ENCODE results near the gene NFKBIZ.
A peak's percentile ranks its signal among the peaks of the same experiment; 100 is the strongest.

NFKBIZ gene, protein sequence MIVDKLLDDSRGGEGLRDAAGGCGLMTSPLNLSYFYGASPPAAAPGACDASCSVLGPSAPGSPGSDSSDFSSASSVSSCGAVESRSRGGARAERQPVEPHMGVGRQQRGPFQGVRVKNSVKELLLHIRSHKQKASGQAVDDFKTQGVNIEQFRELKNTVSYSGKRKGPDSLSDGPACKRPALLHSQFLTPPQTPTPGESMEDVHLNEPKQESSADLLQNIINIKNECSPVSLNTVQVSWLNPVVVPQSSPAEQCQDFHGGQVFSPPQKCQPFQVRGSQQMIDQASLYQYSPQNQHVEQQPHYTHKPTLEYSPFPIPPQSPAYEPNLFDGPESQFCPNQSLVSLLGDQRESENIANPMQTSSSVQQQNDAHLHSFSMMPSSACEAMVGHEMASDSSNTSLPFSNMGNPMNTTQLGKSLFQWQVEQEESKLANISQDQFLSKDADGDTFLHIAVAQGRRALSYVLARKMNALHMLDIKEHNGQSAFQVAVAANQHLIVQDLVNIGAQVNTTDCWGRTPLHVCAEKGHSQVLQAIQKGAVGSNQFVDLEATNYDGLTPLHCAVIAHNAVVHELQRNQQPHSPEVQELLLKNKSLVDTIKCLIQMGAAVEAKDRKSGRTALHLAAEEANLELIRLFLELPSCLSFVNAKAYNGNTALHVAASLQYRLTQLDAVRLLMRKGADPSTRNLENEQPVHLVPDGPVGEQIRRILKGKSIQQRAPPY

DNA sequence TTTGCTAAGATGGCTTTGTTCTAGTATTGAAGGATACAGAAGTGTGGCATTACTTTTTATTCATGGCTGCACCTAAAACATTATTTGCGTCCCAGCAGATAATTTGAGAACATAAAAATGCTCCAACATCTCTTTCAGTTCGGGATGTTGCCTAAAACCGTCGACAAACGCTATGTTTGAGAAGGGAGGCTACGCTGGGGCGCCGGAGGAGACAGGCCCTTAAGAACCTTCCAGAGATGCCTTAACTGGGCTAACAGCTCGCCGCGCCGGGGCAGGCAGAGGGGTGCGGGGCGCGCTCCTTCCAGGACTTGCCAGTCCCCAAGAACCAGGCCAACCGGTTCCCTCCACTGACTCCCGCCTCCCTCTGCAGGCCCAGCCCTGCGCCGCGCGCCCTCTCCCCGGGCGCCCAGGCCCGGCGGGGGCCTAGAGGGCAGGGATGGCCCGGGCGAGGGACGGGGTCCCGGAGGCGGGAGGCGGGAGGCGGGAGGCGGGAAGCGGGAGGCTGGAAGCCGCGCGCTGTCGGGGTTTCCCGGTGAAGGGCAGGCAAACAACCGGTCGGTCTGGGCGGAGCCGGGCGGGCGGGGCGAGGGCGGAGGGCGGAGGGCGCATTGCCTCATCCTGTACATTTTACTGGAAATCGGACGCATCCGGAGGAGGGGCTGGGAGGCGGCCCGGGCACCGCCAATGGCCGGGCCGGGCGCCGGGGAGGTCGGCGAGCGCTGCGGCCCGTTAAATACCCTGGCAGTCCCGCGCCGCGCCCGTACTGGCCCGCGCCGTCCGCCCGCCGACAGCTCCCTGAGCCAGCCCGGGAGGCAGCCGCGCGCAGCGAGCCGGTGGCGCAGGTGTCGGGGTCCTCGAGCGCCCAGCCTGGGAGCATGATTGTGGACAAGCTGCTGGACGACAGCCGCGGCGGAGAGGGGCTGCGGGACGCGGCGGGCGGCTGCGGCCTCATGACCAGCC, at the start of gene NFKBIZ:
Gene NFKBIZ (plus strand): TSS at position 761 of the 960 bp plus-strand sequence. CDS start 115 bp downstream, at position 876.
- peak; percentile 75 for DNase-seq

DNA sequence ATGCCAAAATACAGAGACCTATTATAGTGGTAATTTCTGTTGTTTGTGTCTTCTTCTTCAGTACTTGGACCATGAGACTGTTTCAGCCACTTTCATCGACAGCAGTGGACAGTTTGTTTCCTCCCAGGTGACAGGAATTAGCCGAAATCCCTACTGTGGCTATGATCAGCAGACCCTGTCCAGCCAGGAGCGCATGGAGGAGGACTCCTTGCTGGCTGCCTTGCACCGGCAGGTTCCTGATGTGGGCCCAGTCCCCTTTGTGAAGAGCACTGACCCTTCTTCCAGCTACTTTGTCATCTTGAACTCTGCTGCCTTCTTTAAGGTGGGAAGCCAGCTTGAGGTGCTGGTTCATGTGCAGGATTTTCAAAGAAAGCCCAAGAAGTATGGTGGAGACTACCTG, 48.1 kb upstream of the NFKBIZ start:
- no peak for DNase-seq

DNA sequence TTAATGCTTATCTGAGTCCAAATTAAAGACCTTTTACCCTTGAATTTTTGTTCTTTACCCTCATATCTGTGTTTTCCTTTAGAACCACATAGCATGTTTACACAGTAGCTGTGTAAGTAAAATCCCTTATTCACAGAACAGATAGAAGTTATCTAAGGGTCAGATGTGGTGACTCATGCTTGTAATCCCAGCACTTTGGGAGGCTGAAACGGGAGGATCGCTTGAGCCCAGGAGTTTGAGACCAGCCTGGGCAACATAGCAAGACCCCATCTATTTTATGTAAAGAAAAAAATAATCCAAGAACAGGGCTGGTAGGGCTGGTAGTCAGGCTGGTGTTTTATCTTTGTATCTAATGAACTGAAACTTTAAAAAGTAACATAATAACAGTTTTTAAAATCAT, 47.1 kb upstream of the NFKBIZ start:
- DNase-seq = no peak

DNA sequence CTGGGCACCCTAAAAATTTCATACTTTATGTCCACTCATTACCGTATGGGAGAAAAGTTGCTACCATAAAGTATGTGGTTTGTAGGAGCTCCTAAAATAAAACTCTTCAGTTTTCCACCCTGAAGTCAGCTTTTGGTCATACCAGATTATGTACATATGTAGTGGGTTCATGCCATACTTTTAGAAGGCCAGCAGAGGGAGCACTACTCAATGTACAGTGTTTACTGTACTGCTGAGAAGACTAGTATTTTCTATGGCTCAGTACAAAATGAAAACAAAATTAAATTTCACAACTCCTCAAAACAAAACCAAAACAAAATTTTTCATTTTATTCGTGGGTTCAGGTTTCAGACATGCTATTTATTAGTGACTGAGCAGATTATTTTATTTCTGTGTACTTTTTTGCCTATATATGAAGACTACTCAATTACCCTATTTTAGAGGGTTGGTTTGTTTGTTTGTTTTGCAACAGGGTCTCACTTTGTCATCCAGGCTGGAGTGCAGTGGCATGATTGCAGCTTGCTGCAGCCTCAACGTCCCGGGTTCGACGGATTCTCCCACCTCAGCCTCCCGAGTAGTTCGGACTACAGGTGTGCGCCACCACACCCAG, 46.0 kb upstream of the NFKBIZ start:
- peak; percentile 61 for DNase-seq

DNA sequence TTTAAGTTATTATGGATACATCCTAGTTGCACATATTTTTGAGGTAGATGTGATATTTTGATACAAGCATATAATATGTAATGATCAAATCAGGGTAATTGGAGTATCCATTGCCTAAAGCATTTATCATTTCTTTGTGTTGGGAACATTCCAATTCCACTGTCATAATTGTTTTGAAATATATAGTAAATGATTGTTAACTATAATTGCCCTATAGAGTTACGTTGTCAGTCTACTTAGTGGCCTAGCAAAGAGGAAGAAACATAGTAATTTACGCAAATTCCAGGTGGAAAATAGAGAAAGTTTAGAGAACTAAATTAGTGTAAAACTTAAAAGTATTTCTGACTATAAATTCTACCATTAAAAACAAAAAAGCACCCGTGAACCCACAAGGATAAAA, 45.4 kb upstream of the NFKBIZ start:
- DNase-seq = no peak

DNA sequence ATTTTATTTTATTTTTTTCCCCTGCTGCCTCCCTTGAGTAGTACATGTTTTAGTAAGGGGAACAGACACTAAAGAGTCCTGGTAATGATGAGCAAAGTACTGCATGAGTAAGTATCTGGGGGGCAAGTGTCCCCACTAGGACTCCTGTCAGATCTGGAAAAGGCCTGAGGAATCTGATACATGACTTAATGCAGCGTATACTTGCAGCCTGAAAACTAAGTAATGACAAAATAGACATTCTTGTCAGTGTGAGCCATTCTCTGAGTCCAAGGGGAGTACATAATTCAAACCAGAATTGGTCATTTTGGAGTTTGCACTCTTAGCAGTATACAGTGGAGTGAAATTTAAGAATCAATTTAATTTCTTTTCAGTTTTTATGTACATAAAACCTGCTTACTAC, 42.8 kb upstream of the NFKBIZ start:
- DNase-seq = no peak

DNA sequence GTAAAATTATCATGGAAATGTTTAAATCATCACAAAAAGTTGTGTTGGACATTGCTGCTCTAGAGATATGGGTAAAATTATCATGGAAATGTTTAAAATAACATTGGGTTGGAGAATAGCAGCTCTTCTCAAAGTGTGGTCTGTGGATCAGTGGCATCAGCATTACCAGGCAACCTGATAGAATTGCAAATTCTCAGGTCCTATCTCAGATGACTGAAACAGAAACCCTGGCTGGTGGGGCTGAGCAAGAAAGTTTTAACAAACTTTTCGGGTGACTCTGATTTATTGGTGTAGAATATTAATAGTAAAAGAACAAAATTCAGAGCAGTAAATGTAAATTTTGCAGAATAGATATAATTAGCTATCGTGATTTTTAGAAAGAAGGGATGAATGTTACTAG, 41.4 kb upstream of the NFKBIZ start:
- no peak for DNase-seq

DNA sequence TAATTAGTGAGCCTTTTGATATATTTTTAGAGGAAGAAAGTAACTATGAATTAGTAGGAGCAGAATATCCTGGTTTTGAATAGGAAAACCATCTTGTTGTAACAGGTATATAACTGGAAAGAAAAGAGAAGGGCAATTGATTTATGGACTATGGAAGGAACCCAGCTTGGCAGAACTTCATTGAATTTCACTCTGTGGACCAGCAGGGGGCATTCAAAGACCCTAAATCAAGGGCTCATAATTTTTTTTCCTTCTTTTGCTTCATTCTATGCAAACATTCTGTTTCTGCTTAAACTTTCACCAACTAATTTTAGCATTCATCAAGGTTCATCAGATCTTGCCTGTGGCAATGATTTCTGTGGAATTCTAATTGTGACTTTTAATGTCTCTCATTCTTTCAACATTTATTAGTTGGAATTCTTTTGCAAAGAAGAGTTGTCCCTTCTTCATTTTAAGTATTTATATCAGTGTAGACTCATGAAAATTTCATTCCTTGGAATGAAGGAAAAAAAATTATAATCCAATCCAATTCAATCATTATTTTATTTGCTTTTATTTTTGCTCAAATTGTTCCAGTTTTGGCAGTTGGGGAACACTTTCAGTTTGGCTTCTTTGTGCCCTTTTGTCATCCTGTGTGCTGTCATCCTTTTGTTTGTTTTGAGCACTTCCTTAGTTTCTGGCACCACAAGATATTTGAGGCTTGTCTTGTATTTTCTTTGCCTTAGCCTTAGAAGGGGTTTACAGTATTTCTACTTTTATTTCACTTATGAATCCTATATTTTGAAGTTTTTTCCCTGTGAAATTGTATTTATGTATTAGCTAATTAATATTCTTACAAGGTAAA, 39.9 kb upstream of the NFKBIZ start:
- DNase-seq = peak; percentile 4

DNA sequence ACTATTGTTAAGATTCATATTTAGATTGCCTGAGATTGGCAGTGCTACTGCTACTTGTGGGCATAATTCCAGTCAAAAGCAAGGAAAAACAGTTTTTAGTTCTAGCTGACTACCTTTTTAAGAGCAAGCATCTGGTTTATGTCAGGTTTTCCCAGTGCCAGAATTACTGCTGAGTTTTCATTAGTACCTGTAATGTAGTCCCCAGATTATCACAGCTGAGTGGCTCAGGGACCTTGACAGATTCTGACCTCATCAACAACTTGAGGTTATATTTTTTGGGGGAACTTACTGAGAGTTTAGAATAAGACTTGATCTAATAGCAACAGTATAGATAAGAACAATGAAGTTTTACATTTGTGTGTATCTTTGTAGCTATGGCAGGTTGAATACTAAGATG, 39.3 kb upstream of the NFKBIZ start:
- no peak for DNase-seq

DNA sequence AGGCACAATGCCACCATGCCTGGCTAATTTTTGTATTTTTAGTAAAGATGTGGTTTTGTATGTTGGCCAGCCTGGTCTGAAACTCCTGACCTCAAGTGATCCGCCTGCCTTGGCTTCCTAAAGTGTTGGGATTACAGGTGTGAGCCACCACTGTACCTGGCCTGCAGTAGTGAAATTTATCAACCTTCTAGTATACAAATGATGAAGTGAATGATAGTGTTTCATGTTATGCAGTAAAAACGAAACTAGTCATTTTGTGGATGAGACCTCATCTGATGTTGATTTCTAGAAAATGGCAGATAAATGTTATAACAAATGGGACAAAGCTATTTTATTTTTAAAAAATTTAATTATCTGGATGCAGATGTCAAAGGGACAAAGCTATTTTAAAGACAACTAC, 37.4 kb upstream of the NFKBIZ start:
- no peak for DNase-seq

DNA sequence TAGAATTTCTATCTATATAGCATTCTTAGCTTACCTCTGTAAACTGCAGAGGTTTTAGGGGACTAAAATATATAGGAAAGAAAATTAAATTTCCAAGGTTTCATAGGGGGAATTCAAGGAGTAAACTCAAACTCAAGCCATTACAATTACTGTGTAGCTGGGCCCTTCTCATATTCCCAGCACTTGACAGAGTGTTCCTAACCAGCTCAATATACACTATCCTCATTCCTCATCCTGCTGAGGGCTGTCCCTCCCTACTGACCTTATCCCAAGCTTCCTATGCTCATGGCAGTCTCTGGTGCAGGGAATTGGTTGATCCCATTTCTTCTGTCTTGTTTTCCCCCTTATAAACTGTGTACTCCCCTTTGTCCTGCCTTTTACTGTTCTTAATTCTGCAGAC, 36.4 kb upstream of the NFKBIZ start:
- DNase-seq = no peak

DNA sequence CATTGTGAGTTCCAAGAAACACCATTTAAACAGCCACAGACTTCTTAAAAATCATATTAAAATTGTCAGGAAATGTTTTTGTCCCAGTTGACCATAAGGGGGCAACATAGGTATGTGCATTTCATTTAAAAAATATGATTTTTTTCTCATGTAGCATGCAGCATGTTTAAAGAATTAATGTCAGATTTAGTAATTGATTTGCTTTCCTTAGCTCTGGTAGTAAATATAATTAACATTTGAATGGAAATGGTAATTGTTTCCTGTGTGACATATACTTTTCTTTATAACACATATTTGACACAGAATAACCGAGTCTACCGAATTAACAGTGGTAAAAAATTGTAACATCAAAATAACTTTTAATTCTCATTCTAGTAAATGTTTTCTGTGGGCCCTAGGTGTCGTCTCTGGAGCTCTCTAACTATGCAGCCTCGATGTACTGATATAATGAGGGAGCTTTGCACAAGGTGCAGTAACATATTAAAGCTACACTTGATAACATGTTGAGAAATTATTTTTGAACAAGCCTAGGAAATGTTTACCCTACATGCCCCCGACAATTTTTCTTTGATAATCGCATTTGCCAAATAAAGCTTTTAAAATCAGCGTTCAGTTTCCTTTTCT, 35.4 kb upstream of the NFKBIZ start:
- DNase-seq = no peak

DNA sequence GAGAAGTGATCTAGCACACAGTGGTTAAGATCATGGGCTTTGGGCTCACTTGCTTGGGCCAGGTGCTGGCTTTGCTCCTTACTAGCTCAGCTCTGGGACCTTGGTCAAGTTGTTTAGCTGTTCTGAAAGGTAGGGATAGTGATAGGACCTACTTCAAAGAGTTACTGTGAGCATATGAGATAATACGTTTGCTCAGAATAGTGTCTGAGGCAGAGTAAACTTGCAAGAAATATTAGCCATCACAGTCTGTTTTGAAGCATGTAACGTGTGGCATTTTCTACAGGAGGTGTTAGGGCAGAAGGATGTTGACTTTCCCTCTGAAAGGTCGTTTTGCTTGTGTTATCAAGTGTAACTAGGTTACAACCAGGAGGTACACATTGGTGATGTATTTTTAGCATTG, 34.5 kb upstream of the NFKBIZ start:
- no peak for DNase-seq

DNA sequence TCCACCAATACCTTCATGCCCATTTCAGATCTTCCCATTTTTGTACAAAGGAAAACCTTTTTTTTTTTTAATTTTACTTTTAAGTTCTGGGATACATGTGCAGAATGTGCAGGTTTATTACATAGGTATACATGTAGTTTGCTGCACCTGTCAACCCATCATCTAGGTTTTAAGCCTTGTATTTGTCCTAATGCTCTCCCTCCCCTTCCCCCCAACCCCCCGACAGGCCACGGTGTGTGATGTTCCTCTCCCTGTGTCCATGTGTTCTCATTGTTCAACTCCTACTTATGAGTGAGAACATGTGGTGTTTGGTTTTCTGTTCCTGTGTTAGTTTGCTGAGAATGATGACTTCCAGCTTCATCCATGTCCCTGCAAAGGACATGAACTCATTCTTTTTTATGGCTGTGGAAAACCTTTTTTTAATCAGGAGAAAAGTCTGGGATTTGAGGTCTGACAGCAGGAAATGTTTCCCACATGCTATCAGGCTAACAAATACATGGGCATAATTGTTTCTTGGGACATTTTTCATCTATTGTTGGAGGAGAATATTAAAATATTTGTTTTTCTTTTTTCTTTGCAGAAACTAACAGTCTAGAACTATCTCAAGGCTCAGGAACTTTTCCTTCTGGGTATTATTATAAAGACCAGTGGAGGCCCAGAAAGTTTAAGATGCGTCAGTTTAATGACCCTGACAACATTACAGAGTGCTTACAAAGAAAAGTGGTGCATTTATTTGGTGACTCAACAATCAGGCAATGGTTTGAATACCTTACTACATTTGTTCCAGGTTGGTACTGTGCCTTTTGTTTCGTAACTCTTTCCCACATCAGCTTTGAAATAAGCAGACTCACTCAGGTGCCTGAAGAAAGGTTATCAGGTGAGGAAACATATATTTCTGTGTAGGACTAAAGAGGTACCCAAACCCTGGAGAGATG, 32.8 kb upstream of the NFKBIZ start:
- no peak for DNase-seq

DNA sequence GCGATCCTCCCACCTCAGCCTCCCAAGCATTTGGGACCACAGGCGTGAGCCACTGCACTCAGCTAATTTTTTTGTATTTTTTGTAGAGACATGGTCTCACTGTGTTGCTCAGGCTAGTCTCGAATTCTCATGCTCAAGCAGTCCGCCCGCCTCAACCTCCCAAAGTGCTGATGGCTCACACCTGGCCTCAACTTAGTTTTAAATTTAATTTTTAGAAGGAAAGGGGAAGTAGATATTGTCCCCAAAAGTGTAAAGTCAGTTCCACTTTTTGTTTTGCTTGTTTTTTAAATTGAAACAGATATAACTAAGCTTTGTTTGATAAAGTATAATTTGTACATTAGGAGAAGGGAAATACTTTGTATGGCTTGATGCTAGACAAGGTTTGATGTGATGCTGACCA, 31.3 kb upstream of the NFKBIZ start:
- DNase-seq = no peak

DNA sequence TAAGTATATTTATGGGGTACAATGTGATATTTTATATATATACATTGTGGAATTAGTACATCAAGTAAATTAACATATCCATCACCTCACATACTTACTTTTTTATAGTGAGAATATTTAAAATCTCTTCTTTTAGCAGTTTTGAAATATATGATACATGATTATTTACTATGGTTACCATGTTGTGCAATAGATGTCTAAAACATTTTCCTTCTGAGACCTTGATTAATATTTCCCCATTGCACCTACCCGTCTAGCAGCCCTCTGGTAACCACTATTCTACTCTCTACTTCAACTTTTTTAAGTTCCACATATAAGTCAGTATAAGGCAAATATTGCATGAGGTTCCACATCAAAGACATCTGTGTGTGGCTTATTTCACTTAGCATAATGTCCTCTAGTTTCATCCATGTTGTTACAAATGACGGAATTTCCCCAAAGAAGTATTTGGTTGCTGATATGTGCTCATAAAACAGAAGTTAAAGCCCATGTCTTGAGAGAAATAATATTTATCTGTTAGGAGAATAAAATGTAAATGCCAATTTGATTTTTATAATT, 29.6 kb upstream of the NFKBIZ start:
- DNase-seq = no peak

DNA sequence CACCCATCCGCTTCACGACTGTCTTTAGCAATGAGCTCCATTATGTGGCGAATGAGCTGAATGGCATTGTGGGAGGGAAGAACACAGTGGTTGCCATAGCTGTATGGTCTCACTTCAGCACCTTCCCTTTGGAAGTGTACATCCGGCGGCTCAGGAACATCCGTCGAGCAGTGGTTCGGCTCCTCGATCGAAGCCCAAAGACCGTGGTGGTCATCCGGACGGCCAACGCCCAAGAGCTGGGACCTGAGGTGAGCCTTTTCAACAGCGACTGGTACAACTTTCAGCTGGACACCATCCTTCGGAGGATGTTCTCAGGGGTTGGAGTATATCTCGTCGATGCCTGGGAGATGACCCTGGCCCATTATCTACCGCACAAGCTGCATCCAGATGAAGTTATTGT, 27.8 kb upstream of the NFKBIZ start:
- DNase-seq = no peak

DNA sequence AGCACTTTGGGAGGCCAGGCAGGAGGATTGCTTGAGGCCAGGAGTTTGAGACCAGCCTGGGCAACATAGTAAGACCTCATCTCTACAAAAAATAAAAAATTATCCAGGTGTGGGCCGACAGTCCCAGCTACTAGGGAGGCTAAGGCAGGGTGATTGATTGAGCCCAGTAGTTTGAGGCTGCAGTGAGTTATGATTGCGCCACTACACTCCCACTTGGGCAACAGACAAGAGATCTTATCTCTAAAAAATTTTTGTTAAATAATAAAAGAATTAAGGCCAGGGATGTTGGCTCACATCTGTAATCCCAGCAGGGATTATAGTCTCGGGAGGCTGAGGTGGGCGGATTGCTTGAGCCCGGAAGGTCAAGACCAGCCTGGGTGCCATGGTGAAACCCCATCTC, 25.8 kb upstream of the NFKBIZ start:
- no peak for DNase-seq

DNA sequence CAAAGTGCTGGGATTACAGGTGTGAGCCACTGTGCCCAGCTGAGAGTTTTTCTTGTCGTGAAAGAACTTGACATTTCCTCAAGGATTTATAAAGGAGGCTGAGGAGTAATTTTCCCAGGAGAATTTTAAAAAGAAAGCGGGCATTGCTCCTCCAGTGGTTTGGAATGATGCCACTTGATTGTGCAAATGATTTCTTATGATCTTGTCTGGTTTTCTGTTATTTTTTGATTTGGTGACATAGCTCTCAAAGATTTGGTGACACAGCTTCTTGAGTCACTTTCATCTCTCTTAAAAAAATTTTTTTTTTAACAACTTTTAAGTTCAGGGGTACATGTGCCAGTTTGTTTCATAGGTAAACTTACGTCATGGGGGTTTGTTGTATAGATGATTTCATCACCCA, 24.6 kb upstream of the NFKBIZ start:
- DNase-seq = no peak

DNA sequence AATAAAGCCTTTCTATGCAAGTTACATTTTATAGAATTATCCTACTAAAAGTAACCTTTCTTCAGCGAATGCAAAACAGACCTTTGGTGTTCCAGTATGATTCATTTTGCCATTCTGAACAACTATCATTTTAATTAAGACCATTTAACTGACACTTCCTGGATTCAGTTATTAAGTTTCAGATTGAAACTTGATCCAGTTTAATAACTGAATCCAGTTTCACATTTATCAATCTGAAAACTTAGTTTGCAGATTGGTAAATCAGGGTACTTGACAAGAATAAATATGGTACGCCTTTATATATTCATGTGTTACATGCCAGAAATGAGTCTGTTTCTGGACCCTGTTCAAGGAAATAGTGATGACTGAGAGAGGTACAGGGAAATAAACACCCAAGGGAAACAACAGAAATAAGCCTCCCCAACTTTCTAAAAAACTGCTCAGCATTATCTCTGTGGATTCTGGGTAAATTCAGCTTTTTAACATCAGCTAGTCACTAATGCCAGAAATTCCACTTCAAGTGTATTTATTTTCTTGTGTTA, 23.3 kb upstream of the NFKBIZ start:
- DNase-seq = no peak

Measured in NCI-H345 (cell line).